Measurements from ENCODE around the gene ADAR. TPM values are rescaled to one million over a fixed set of nuclear protein-coding genes. Genes with fewer than 3 reads are reported as not detected.

Gene ADAR
- total and polyA plus RNA-seq, 2 experiments from 2014 or later: 96.4 to 188 TPM

DNA sequence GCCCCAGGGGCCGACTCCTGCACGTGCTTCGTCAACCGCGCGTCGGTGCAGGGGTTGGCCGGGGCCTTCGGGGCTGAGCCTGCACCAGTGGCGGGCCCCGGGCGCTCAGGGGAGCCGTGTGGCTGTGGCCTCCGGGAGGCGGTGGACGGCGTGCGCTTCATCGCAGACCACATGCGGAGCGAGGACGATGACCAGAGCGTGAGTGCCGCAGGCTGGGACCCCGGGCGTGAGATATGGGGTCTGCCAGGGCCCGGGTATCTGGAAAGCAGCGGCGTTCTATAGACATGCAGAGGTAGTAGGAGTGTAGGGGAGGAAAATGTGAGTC, 36.1 kb downstream of the ADAR start:
- ATAC-seq: no peak
- 0 out of 2 replicates have a peak, but pooled peaks cover 4% of the 10 kb centered on the region for H3K27me3 ChIP-seq (ENCODE audit: insufficient read depth)
- no peak for TF ChIP-seq ZNF114 (CRISPR knock-in tag; IDR thresholded peaks at IDR 0.05)
- no peak for TF ChIP-seq EZH2 (IDR thresholded peaks at IDR 0.05; ENCODE audit: low read depth, unreplicated experiment)
- TF ChIP-seq, protein P1, sequence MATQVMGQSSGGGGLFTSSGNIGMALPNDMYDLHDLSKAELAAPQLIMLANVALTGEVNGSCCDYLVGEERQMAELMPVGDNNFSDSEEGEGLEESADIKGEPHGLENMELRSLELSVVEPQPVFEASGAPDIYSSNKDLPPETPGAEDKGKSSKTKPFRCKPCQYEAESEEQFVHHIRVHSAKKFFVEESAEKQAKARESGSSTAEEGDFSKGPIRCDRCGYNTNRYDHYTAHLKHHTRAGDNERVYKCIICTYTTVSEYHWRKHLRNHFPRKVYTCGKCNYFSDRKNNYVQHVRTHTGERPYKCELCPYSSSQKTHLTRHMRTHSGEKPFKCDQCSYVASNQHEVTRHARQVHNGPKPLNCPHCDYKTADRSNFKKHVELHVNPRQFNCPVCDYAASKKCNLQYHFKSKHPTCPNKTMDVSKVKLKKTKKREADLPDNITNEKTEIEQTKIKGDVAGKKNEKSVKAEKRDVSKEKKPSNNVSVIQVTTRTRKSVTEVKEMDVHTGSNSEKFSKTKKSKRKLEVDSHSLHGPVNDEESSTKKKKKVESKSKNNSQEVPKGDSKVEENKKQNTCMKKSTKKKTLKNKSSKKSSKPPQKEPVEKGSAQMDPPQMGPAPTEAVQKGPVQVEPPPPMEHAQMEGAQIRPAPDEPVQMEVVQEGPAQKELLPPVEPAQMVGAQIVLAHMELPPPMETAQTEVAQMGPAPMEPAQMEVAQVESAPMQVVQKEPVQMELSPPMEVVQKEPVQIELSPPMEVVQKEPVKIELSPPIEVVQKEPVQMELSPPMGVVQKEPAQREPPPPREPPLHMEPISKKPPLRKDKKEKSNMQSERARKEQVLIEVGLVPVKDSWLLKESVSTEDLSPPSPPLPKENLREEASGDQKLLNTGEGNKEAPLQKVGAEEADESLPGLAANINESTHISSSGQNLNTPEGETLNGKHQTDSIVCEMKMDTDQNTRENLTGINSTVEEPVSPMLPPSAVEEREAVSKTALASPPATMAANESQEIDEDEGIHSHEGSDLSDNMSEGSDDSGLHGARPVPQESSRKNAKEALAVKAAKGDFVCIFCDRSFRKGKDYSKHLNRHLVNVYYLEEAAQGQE (IDR thresholded peaks at IDR 0.05; ENCODE audit: unreplicated experiment): no peak
- TF ChIP-seq, protein P2, sequence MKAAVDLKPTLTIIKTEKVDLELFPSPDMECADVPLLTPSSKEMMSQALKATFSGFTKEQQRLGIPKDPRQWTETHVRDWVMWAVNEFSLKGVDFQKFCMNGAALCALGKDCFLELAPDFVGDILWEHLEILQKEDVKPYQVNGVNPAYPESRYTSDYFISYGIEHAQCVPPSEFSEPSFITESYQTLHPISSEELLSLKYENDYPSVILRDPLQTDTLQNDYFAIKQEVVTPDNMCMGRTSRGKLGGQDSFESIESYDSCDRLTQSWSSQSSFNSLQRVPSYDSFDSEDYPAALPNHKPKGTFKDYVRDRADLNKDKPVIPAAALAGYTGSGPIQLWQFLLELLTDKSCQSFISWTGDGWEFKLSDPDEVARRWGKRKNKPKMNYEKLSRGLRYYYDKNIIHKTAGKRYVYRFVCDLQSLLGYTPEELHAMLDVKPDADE (IDR thresholded peaks at IDR 0.05): no peak
- H3K79me2 ChIP-seq (replicated peaks; ENCODE audit: insufficient read depth): no peaks in the 10 kb centered on the region
- H3K27me3 Mint-ChIP-seq (ENCODE audit: insufficient read depth, low read depth, poor library complexity): peaks cover 31% of the 10 kb centered on the region
- H3K4me2 ChIP-seq: no peak overlapping the region
- H2AFZ ChIP-seq: no peak overlapping the region
- no peaks in the 10 kb centered on the region for H3K9me2 ChIP-seq (ENCODE audit: insufficient read depth)
- no peak overlapping the region for H3K4me3 ChIP-seq
- DNase-seq (ENCODE audit: low spot score): peak; percentile 12
- H3K9me3 Mint-ChIP-seq: no peaks in the 10 kb centered on the region
- no peak overlapping the region for H3K27ac ChIP-seq (ENCODE audit: low read depth)
- peaks cover 11% of the 10 kb centered on the region for H3F3A ChIP-seq (replicated peaks; ENCODE audit: low read depth)
- H3K4me3 Mint-ChIP-seq: no peak overlapping the region
- H3K36me3 Mint-ChIP-seq (ENCODE audit: low read depth): peaks cover 12% of the 10 kb centered on the region; the same call in 1 of the 3 replicates
- H3K27ac Mint-ChIP-seq: no peak overlapping the region
- peaks cover 40% of the 10 kb centered on the region for H3K4me1 Mint-ChIP-seq
- peaks cover 4% of the 10 kb centered on the region; the same call in 1 of the 2 replicates for H4K20me1 ChIP-seq (replicated peaks; ENCODE audit: insufficient read depth)
- peaks cover 15% of the 10 kb centered on the region for H3K4me1 ChIP-seq (ENCODE audit: insufficient read depth)
- H3K36me3 ChIP-seq (ENCODE audit: insufficient read depth): no peaks in the 10 kb centered on the region

DNA sequence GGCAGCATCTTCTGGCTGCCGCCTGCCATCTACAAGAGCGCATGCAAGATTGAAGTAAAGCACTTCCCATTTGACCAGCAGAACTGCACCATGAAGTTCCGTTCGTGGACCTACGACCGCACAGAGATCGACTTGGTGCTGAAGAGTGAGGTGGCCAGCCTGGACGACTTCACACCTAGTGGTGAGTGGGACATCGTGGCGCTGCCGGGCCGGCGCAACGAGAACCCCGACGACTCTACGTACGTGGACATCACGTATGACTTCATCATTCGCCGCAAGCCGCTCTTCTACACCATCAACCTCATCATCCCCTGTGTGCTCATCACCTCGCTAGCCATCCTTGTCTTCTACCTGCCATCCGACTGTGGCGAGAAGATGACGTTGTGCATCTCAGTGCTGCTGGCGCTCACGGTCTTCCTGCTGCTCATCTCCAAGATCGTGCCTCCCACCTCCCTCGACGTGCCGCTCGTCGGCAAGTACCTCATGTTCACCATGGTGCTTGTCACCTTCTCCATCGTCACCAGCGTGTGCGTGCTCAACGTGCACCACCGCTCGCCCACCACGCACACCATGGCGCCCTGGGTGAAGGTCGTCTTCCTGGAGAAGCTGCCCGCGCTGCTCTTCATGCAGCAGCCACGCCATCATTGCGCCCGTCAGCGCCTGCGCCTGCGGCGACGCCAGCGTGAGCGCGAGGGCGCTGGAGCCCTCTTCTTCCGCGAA, 36.6 kb downstream of the ADAR start:
- H4K20me1 ChIP-seq (replicated peaks; ENCODE audit: insufficient read depth): peaks cover 4% of the 10 kb centered on the region; the same call in 1 of the 2 replicates
- Mint-ChIP-seq H3K27ac (no peak overlapping the region), H3K36me3 (ENCODE audit: low read depth) (peaks cover 12% of the 10 kb centered on the region; the same call in 1 of the 3 replicates), H3K9me3 (no peaks in the 10 kb centered on the region), H3K4me3 (no peak overlapping the region; the same call in 2 of the 3 replicates), H3K4me1 (peaks cover 45% of the 10 kb centered on the region), H3K27me3 (ENCODE audit: insufficient read depth, low read depth, poor library complexity) (peaks cover 29% of the 10 kb centered on the region)
- no peaks in the 10 kb centered on the region for H3K79me2 ChIP-seq (replicated peaks; ENCODE audit: insufficient read depth)
- no peak for ATAC-seq
- H2AFZ ChIP-seq: no peak overlapping the region
- H3K27ac ChIP-seq (ENCODE audit: low read depth): no peak overlapping the region
- DNase-seq (ENCODE audit: low spot score): no peak
- TF ChIP-seq EZH2phosphoT487 (IDR thresholded peaks at IDR 0.05; ENCODE audit: unreplicated experiment): no peak
- TF ChIP-seq, protein P3, sequence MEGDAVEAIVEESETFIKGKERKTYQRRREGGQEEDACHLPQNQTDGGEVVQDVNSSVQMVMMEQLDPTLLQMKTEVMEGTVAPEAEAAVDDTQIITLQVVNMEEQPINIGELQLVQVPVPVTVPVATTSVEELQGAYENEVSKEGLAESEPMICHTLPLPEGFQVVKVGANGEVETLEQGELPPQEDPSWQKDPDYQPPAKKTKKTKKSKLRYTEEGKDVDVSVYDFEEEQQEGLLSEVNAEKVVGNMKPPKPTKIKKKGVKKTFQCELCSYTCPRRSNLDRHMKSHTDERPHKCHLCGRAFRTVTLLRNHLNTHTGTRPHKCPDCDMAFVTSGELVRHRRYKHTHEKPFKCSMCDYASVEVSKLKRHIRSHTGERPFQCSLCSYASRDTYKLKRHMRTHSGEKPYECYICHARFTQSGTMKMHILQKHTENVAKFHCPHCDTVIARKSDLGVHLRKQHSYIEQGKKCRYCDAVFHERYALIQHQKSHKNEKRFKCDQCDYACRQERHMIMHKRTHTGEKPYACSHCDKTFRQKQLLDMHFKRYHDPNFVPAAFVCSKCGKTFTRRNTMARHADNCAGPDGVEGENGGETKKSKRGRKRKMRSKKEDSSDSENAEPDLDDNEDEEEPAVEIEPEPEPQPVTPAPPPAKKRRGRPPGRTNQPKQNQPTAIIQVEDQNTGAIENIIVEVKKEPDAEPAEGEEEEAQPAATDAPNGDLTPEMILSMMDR (conservative IDR thresholded peaks at IDR 0.05; ENCODE audit: low read depth in 2 of 2): 0 out of 4 replicates have a peak, but pooled peaks of 1 of the 2 experiments have one; percentile 6
- TF ChIP-seq, protein P2 (IDR thresholded peaks at IDR 0.05): no peak
- no peaks in the 10 kb centered on the region for H3K9me2 ChIP-seq (ENCODE audit: insufficient read depth)
- H3K27me3 ChIP-seq (ENCODE audit: insufficient read depth): 0 out of 2 replicates have a peak, but pooled peaks cover 4% of the 10 kb centered on the region
- peaks cover 16% of the 10 kb centered on the region for H3F3A ChIP-seq (replicated peaks; ENCODE audit: low read depth)
- H3K4me2 ChIP-seq: no peak overlapping the region
- no peaks in the 10 kb centered on the region for H3K36me3 ChIP-seq (ENCODE audit: insufficient read depth)
- H3K4me1 ChIP-seq (ENCODE audit: insufficient read depth): peaks cover 21% of the 10 kb centered on the region
- no peak overlapping the region for H3K4me3 ChIP-seq

Data from GM23338 (cell line).